Measurements from ENCODE around the gene GABRB3. TPM values are rescaled to one million over a fixed set of nuclear protein-coding genes. Genes with fewer than 3 reads are reported as not detected.

GABRB3 gene
- polyA plus RNA-seq, 1 donor (not counting 4 experiments of a cell fraction or from before 2014, with no cell fraction given) = 0.81 TPM

GRCh38 chr15:26691249-26691648 is 81.6 kb downstream of the GABRB3 start:
- Histone ChIP-seq H2AFZ (ENCODE audit: control insufficient read depth, low read length) (no peak overlapping the region), H3K36me3 (ENCODE audit: control insufficient read depth in 2 of 2, extremely low read depth in 1 of 2, insufficient read depth in 2 of 2, low read length in 2 of 2) (no peaks in the 10 kb centered on the region), H3K27me3 (ENCODE audit: control insufficient read depth, extremely low read depth, insufficient read depth, low read length) (no peaks in the 10 kb centered on the region), H3K79me2 (ENCODE audit: control insufficient read depth, insufficient read depth, low read length) (no peaks in the 10 kb centered on the region), H4K20me1 (ENCODE audit: control insufficient read depth, extremely low read depth, insufficient read depth, low read length) (no peaks in the 10 kb centered on the region), H3K27ac (ENCODE audit: control insufficient read depth, insufficient read depth, low read length) (no peak overlapping the region), H3K9me1 (ENCODE audit: control insufficient read depth, extremely low read depth, insufficient read depth, low read length) (no peaks in the 10 kb centered on the region), H3K4me2 (ENCODE audit: control insufficient read depth, extremely low read depth, insufficient read depth, low read depth, low read length) (no peak overlapping the region), H3K4me3 (ENCODE audit: control insufficient read depth in 2 of 3, extremely low read depth in 1 of 3, insufficient read depth in 2 of 3, low read depth in 1 of 3, low read length in 3 of 3) (no peak overlapping the region), H3K4me1 (ENCODE audit: control insufficient read depth, extremely low read depth, insufficient read depth, low read length) (no peaks in the 10 kb centered on the region), H3K9ac (ENCODE audit: control insufficient read depth, extremely low read depth, insufficient read depth, low read length) (no peak overlapping the region), H3K9me3 (ENCODE audit: control insufficient read depth, low read depth, low read length) (peaks cover 5% of the 10 kb centered on the region)
- FAIRE-seq (no peak), DNase-seq (ENCODE audit: low read depth, low spot score) (no peak)
- dilution Hi-C loops (cut with MboI; ENCODE audit: extremely low pct_ligation_motif_present, low sequenced_read_pairs) = no loop called here
- no peak for TF ChIP-seq EZH2 (IDR thresholded peaks at IDR 0.05; ENCODE audit: low read length)
- TF ChIP-seq, protein P1, sequence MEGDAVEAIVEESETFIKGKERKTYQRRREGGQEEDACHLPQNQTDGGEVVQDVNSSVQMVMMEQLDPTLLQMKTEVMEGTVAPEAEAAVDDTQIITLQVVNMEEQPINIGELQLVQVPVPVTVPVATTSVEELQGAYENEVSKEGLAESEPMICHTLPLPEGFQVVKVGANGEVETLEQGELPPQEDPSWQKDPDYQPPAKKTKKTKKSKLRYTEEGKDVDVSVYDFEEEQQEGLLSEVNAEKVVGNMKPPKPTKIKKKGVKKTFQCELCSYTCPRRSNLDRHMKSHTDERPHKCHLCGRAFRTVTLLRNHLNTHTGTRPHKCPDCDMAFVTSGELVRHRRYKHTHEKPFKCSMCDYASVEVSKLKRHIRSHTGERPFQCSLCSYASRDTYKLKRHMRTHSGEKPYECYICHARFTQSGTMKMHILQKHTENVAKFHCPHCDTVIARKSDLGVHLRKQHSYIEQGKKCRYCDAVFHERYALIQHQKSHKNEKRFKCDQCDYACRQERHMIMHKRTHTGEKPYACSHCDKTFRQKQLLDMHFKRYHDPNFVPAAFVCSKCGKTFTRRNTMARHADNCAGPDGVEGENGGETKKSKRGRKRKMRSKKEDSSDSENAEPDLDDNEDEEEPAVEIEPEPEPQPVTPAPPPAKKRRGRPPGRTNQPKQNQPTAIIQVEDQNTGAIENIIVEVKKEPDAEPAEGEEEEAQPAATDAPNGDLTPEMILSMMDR (optimal IDR thresholded peaks at IDR 0.05 in 1 of 3, IDR thresholded peaks at IDR 0.05 in 1 of 3, conservative IDR thresholded peaks at IDR 0.05 in 1 of 3; ENCODE audit: extremely low read depth in 1 of 3, insufficient read depth in 2 of 3, low read length in 3 of 3) = no peak

- Histone ChIP-seq H3K27ac (ENCODE audit: control insufficient read depth, insufficient read depth, low read length) (no peak overlapping the region), H3K4me2 (ENCODE audit: control insufficient read depth, extremely low read depth, insufficient read depth, low read depth, low read length) (no peak overlapping the region), H3K9me1 (ENCODE audit: control insufficient read depth, extremely low read depth, insufficient read depth, low read length) (no peaks in the 10 kb centered on the region), H3K9me3 (ENCODE audit: control insufficient read depth, low read depth, low read length) (peaks cover 5% of the 10 kb centered on the region), H3K27me3 (ENCODE audit: control insufficient read depth, extremely low read depth, insufficient read depth, low read length) (no peaks in the 10 kb centered on the region), H3K4me3 (ENCODE audit: control insufficient read depth in 2 of 3, extremely low read depth in 1 of 3, insufficient read depth in 2 of 3, low read depth in 1 of 3, low read length in 3 of 3) (no peak overlapping the region), H3K4me1 (ENCODE audit: control insufficient read depth, extremely low read depth, insufficient read depth, low read length) (no peaks in the 10 kb centered on the region), H3K36me3 (ENCODE audit: control insufficient read depth in 2 of 2, extremely low read depth in 1 of 2, insufficient read depth in 2 of 2, low read length in 2 of 2) (no peaks in the 10 kb centered on the region), H3K79me2 (ENCODE audit: control insufficient read depth, insufficient read depth, low read length) (no peaks in the 10 kb centered on the region), H4K20me1 (ENCODE audit: control insufficient read depth, extremely low read depth, insufficient read depth, low read length) (no peaks in the 10 kb centered on the region), H3K9ac (ENCODE audit: control insufficient read depth, extremely low read depth, insufficient read depth, low read length) (no peak overlapping the region), H2AFZ (ENCODE audit: control insufficient read depth, low read length) (no peak overlapping the region)
- no peak for DNase-seq (ENCODE audit: low read depth, low spot score)
- dilution Hi-C loops (cut with MboI; ENCODE audit: extremely low pct_ligation_motif_present, low sequenced_read_pairs) = no loop called here
- FAIRE-seq = no peak
- TF ChIP-seq, protein P1 (optimal IDR thresholded peaks at IDR 0.05 in 1 of 3, IDR thresholded peaks at IDR 0.05 in 1 of 3, conservative IDR thresholded peaks at IDR 0.05 in 1 of 3; ENCODE audit: extremely low read depth in 1 of 3, insufficient read depth in 2 of 3, low read length in 3 of 3) = no peak
- no peak for TF ChIP-seq EZH2 (IDR thresholded peaks at IDR 0.05; ENCODE audit: low read length)
Observed at GRCh38 chr15:26690778-26691177, 82.1 kb downstream of the GABRB3 start.
